A673 (cell line): ENCODE results near the gene TMEM132C. TPM values are rescaled to one million over a fixed set of nuclear protein-coding genes. Genes with fewer than 3 reads are reported as not detected.

Experiments used
- BruUV-seq: library from RNA; stranded (reverse); fragments of 400-500 nt; replicated peaks from 2 replicates; lab custom pipeline; 2021; lab: Mats Ljungman, UMichigan
- CTCF ChIA-PET: fragments of 300-600 bp; sonication (Branson Sonifier 250); formaldehyde crosslinking; loops from one replicate; lab custom pipeline; 2022; ENCODE audit warnings: antibody characterized with exemption; lab: Charles Lee
- POLR2A ChIA-PET: fragments of 300-600 bp; sonication (Branson Sonifier 250); formaldehyde crosslinking; loops from one replicate; lab custom pipeline; 2022; ENCODE audit warnings: antibody characterized with exemption; ENCODE audit not compliant: low non-redundant PET; lab: Charles Lee
- DNase-seq: peaks from one replicate; pipeline ENCODE4 v3.0.0-alpha.2; 2015; ENCODE audit warnings: low spot score
- H3K27ac ChIP-seq: fragments of 200-600 bp; sonication (generic); 2 replicates; pipeline ENCODE4 v1.5.1; 2016; ENCODE audit warnings: mixed run types, low read depth, mild to moderate bottlenecking, mixed read lengths, antibody characterized with exemption, low read length; ENCODE audit not compliant: poor library complexity, severe bottlenecking
- H3K27me3 ChIP-seq: fragments of 200-600 bp; sonication (generic); replicated peaks from 2 replicates; pipeline ENCODE4 v1.6.1; 2017; ENCODE audit warnings: mixed run types, low read depth, mild to moderate bottlenecking, mixed read lengths, antibody characterized with exemption, low read length; ENCODE audit not compliant: insufficient read depth, poor library complexity
- H3K36me3 ChIP-seq: fragments of 200-600 bp; sonication (generic); 2 replicates; pipeline ENCODE4 v1.6.1; 2016; ENCODE audit warnings: mixed run types, mild to moderate bottlenecking, mixed read lengths, antibody characterized with exemption, low read length; ENCODE audit not compliant: insufficient read depth, poor library complexity, severe bottlenecking
- H3K4me1 ChIP-seq: fragments of 200-600 bp; sonication (generic); 2 replicates; pipeline ENCODE4 v1.6.1; 2017; ENCODE audit warnings: mixed run types, mild to moderate bottlenecking, mixed read lengths, antibody characterized with exemption, low read length; ENCODE audit not compliant: insufficient read depth, poor library complexity, severe bottlenecking
- H3K4me3 ChIP-seq: fragments of 200-600 bp; sonication (generic); 2 replicates; pipeline ENCODE4 v1.5.1; 2016; ENCODE audit warnings: low read depth, mixed run types, mild to moderate bottlenecking, mixed read lengths, low read length; ENCODE audit not compliant: poor library complexity, severe bottlenecking
- H3K9me3 ChIP-seq: fragments of 200-600 bp; sonication (generic); 2 replicates; pipeline ENCODE4 v1.6.1; 2016; ENCODE audit warnings: mixed run types, low read depth, mild to moderate bottlenecking, mixed read lengths, antibody characterized with exemption, low read length; ENCODE audit not compliant: poor library complexity, severe bottlenecking
- CTCF ChIP-seq: fragments of 300-800, 200-600 bp; sonication (generic); conservative IDR thresholded peaks from 2 replicates; pipeline ENCODE4 v1.5.1; 2017; ENCODE audit warnings: low read depth, mild to moderate bottlenecking, antibody characterized with exemption, low read length, moderate library complexity, mixed read lengths
- EZH2 ChIP-seq: fragments of 200-600 bp; sonication (generic); IDR thresholded peaks from 2 replicates; pipeline ENCODE4 v1.6.1; 2017; ENCODE audit warnings: borderline replicate concordance, low read depth, mild to moderate bottlenecking, mixed read lengths, antibody characterized with exemption, low read length; ENCODE audit not compliant: poor library complexity, severe bottlenecking
- intact Hi-C: fragments of 100-400 bp; cut with micrococcal nuclease; formaldehyde crosslinking; loops from one replicate; pipeline ENCODE4 v1.10.0; 2022; ENCODE audit not compliant: unreplicated experiment
- total RNA-seq: library from RNA; stranded (reverse); gene quantifications from 2 replicates; pipeline ENCODE4 v1.2.3, GENCODE V29; 2021

Gene TMEM132C
- total RNA-seq, 1 experiment from 2014 or later = not detected

GRCh38 chr12:128365651-128366231, 98.8 kb downstream of the TMEM132C start:
- CTCF ChIA-PET = no interaction called here
- no peak for TF ChIP-seq EZH2
- TF ChIP-seq CTCF = no peak
- no peak for DNase-seq
- Histone ChIP-seq H3K27me3 (peaks cover 16% of the 10 kb centered on the region), H3K4me1 (no peaks in the 10 kb centered on the region), H3K36me3 (no peaks in the 10 kb centered on the region), H3K9me3 (no peaks in the 10 kb centered on the region), H3K27ac (no peak overlapping the region), H3K4me3 (no peak overlapping the region)
- intact Hi-C loops = no loop called here
- BruUV-seq = no TSS peak
- POLR2A ChIA-PET = no interaction called here

GRCh38 chr12:128367961-128368360, 101.0 kb downstream of the TMEM132C start:
- Histone ChIP-seq H3K4me1 (no peaks in the 10 kb centered on the region), H3K27ac (no peak overlapping the region), H3K27me3 (peaks cover 5% of the 10 kb centered on the region), H3K36me3 (no peaks in the 10 kb centered on the region), H3K9me3 (no peaks in the 10 kb centered on the region), H3K4me3 (no peak overlapping the region)
- no TSS peak for BruUV-seq
- TF ChIP-seq CTCF (no peak), EZH2 (no peak)
- intact Hi-C loops = no loop called here
- DNase-seq = no peak
- ChIA-PET CTCF (no interaction called here), POLR2A (no interaction called here)

- H3K27ac ChIP-seq = no peak overlapping the region
- peaks cover 17% of the 10 kb centered on the region for H3K27me3 ChIP-seq
- no peaks in the 10 kb centered on the region for H3K36me3 ChIP-seq
- DNase-seq = no peak
- no TSS peak for BruUV-seq
- ChIA-PET POLR2A (no interaction called here), CTCF (no interaction called here)
- intact Hi-C loops = no loop called here
- no peak overlapping the region for H3K4me3 ChIP-seq
- H3K9me3 ChIP-seq = no peaks in the 10 kb centered on the region
- TF ChIP-seq CTCF (no peak), EZH2 (no peak)
- no peaks in the 10 kb centered on the region for H3K4me1 ChIP-seq
Measured at GRCh38 chr12:128381541-128381940, 114.6 kb downstream of the TMEM132C start.
